HEK293T (cell line): ENCODE data around the gene EBNA1BP2.

Source experiments
- CTCF ChIA-PET: fragments of 350-600 bp; formaldehyde crosslinking; extraction: SDS; loops from one replicate; lab custom pipeline; 2021; ENCODE audit warnings: antibody characterized with exemption, inconsistent platforms; lab: Yijun Ruan, JAX
- POLR2A ChIA-PET: fragments of 350-600 bp; formaldehyde crosslinking; extraction: SDS; loops from one replicate; lab custom pipeline; 2020; ENCODE audit warnings: antibody characterized with exemption, inconsistent platforms; lab: Yijun Ruan, JAX
- DNase-seq: peaks from one replicate; pipeline ENCODE4 v3.0.0; 2012; ENCODE audit warnings: mixed read lengths; ENCODE audit errors: extremely low spot score
- ARNT ChIP-seq: fragments of 450-650 bp; IDR thresholded peaks from 2 replicates; pipeline ENCODE4 v1.6.1; 2017; ENCODE audit warnings: mild to moderate bottlenecking
- BHLHE40 ChIP-seq: fragments of 450-650 bp; IDR thresholded peaks from 2 replicates; pipeline ENCODE4 v1.6.1; 2016; ENCODE audit warnings: mild to moderate bottlenecking, moderate library complexity, borderline replicate concordance
- CTBP1 ChIP-seq: fragments of 450-650 bp; IDR thresholded peaks from 2 replicates; pipeline ENCODE4 v1.6.1; 2016; ENCODE audit warnings: borderline replicate concordance
- ELF4 ChIP-seq: fragments of 450-650 bp; IDR thresholded peaks from 2 replicates; pipeline ENCODE4 v1.6.1; 2017; ENCODE audit warnings: antibody characterized with exemption
- FOXA1 ChIP-seq: fragments of 450-650 bp; IDR thresholded peaks from 2 replicates; pipeline ENCODE4 v1.6.1; 2016; ENCODE audit warnings: mild to moderate bottlenecking
- FOXK2 ChIP-seq: fragments of 450-650 bp; IDR thresholded peaks from 2 replicates; pipeline ENCODE4 v1.6.1; 2016; ENCODE audit warnings: mild to moderate bottlenecking
- FOXM1 ChIP-seq: fragments of 450-650 bp; IDR thresholded peaks from 2 replicates; pipeline ENCODE4 v1.6.1; 2017; ENCODE audit warnings: mild to moderate bottlenecking, borderline replicate concordance
- HDGF ChIP-seq: fragments of 450-650 bp; IDR thresholded peaks from 2 replicates; pipeline ENCODE4 v1.6.1; 2017; ENCODE audit warnings: antibody characterized with exemption, borderline replicate concordance
- L3MBTL2 ChIP-seq: fragments of 450-650 bp; conservative IDR thresholded peaks from 2 replicates; pipeline ENCODE4 v1.6.1; 2016; ENCODE audit warnings: mild to moderate bottlenecking
- LEF1 ChIP-seq: fragments of 450-650 bp; IDR thresholded peaks from 2 replicates; pipeline ENCODE4 v1.6.1; 2017; ENCODE audit warnings: mild to moderate bottlenecking, borderline replicate concordance
- NFRKB ChIP-seq: fragments of 450-650 bp; IDR thresholded peaks from 2 replicates; pipeline ENCODE4 v1.6.1; 2016; ENCODE audit warnings: mild to moderate bottlenecking, moderate library complexity
- PKNOX1 ChIP-seq: fragments of 450-650 bp; IDR thresholded peaks from 2 replicates; pipeline ENCODE4 v1.6.1; 2016
- SP1 ChIP-seq: fragments of 450-650 bp; IDR thresholded peaks from 2 replicates; pipeline ENCODE4 v1.6.1; 2017
- SUZ12 ChIP-seq: fragments of 450-650 bp; IDR thresholded peaks from 2 replicates; pipeline ENCODE4 v1.6.1; 2016; ENCODE audit warnings: mild to moderate bottlenecking
- TARDBP ChIP-seq: fragments of 450-650 bp; IDR thresholded peaks from 2 replicates; pipeline ENCODE4 v1.6.1; 2016
- ZNF384 ChIP-seq: fragments of 450-650 bp; IDR thresholded peaks from 2 replicates; pipeline ENCODE4 v1.6.1; 2016

EBNA1BP2 gene

GRCh38 chr1:43135857-43136781 is 36.0 kb downstream of the EBNA1BP2 start:
- POLR2A ChIA-PET = no interaction called here
- TF ChIP-seq HDGF = no peak
- TF ChIP-seq TARDBP = no peak
- no peak for TF ChIP-seq L3MBTL2
- TF ChIP-seq ZNF384 = no peak
- no peak for TF ChIP-seq PKNOX1
- TF ChIP-seq ELF4 = no peak
- TF ChIP-seq FOXM1 = no peak
- no peak for TF ChIP-seq ARNT
- TF ChIP-seq SP1 = no peak
- no peak for TF ChIP-seq NFRKB
- TF ChIP-seq FOXK2 = no peak
- no peak for TF ChIP-seq CTBP1
- TF ChIP-seq BHLHE40 = no peak
- TF ChIP-seq LEF1 = no peak
- TF ChIP-seq FOXA1 = no peak
- TF ChIP-seq SUZ12 = no peak
- no peak for DNase-seq
- CTCF ChIA-PET = no interaction called here

- TF ChIP-seq LEF1 = no peak
- TF ChIP-seq HDGF = no peak
- TF ChIP-seq CTBP1 = no peak
- no peak for TF ChIP-seq FOXA1
- no peak for TF ChIP-seq NFRKB
- TF ChIP-seq ELF4 = no peak
- no peak for TF ChIP-seq FOXM1
- no peak for TF ChIP-seq ARNT
- TF ChIP-seq TARDBP = no peak
- no peak for TF ChIP-seq BHLHE40
- no peak for TF ChIP-seq L3MBTL2
- TF ChIP-seq PKNOX1 = no peak
- DNase-seq = no peak
- ChIA-PET CTCF (no interaction called here), POLR2A (no interaction called here)
Observed at GRCh38 chr1:43134640-43135039, 37.5 kb downstream of the EBNA1BP2 start.

- ChIA-PET CTCF (no interaction called here), POLR2A (no interaction called here)
- TF ChIP-seq ARNT = no peak
- no peak for TF ChIP-seq NFRKB
- TF ChIP-seq SP1 = no peak
- no peak for TF ChIP-seq ZNF384
- TF ChIP-seq TARDBP = no peak
- no peak for TF ChIP-seq LEF1
- TF ChIP-seq CTBP1 = no peak
- TF ChIP-seq PKNOX1 = no peak
- TF ChIP-seq HDGF = no peak
- TF ChIP-seq SUZ12 = no peak
- no peak for TF ChIP-seq FOXA1
- no peak for TF ChIP-seq L3MBTL2
- TF ChIP-seq FOXM1 = no peak
- TF ChIP-seq ELF4 = no peak
- TF ChIP-seq BHLHE40 = no peak
- no peak for TF ChIP-seq FOXK2
- no peak for DNase-seq
Observed at GRCh38 chr1:43134068-43134467, 38.0 kb downstream of the EBNA1BP2 start.

- TF ChIP-seq SP1 (no peak), ZNF384 (no peak), NFRKB (no peak), SUZ12 (no peak), HDGF (no peak), ARNT (no peak), PKNOX1 (no peak), ELF4 (no peak), FOXA1 (no peak), BHLHE40 (no peak), L3MBTL2 (no peak), FOXM1 (no peak), LEF1 (no peak), TARDBP (no peak), FOXK2 (no peak), CTBP1 (no peak)
Observed at GRCh38 chr1:43129426-43129825, 42.7 kb downstream of the EBNA1BP2 start.

GRCh38 chr1:43128816-43129215 is 43.3 kb downstream of the EBNA1BP2 start:
- no peak for TF ChIP-seq FOXA1
- ChIA-PET CTCF (no interaction called here), POLR2A (no interaction called here)
- DNase-seq = no peak

More at GRCh38 chr1:43129426-43129825, 42.7 kb downstream of the EBNA1BP2 start:
- no peak for DNase-seq
- ChIA-PET POLR2A (no interaction called here), CTCF (no interaction called here)

GRCh38 chr1:43123031-43123430 is 49.1 kb downstream of the EBNA1BP2 start:
- CTCF ChIA-PET = no interaction called here
- TF ChIP-seq PKNOX1 = no peak
- no peak for TF ChIP-seq HDGF
- TF ChIP-seq L3MBTL2 = no peak
- no peak for TF ChIP-seq FOXK2
- no peak for TF ChIP-seq NFRKB
- TF ChIP-seq FOXM1 = no peak
- no peak for TF ChIP-seq LEF1
- no peak for TF ChIP-seq CTBP1
- no peak for TF ChIP-seq FOXA1
- TF ChIP-seq SUZ12 = no peak
- TF ChIP-seq SP1 = no peak
- TF ChIP-seq ARNT = no peak
- no peak for DNase-seq
- POLR2A ChIA-PET = no interaction called here
